HG03280 (cell line): Measurements from ENCODE around the gene CREG2.
A peak's percentile ranks its signal among the peaks of the same experiment; 100 is the strongest.

Source experiments
- ATAC-seq: cut with Tn5 transposase; IDR thresholded peaks from one replicate; pipeline ENCODE4 v1.9.1; 2021; ENCODE audit warnings: mild to moderate bottlenecking, moderate library complexity; ENCODE audit not compliant: unreplicated experiment

The CREG2 gene

DNA sequence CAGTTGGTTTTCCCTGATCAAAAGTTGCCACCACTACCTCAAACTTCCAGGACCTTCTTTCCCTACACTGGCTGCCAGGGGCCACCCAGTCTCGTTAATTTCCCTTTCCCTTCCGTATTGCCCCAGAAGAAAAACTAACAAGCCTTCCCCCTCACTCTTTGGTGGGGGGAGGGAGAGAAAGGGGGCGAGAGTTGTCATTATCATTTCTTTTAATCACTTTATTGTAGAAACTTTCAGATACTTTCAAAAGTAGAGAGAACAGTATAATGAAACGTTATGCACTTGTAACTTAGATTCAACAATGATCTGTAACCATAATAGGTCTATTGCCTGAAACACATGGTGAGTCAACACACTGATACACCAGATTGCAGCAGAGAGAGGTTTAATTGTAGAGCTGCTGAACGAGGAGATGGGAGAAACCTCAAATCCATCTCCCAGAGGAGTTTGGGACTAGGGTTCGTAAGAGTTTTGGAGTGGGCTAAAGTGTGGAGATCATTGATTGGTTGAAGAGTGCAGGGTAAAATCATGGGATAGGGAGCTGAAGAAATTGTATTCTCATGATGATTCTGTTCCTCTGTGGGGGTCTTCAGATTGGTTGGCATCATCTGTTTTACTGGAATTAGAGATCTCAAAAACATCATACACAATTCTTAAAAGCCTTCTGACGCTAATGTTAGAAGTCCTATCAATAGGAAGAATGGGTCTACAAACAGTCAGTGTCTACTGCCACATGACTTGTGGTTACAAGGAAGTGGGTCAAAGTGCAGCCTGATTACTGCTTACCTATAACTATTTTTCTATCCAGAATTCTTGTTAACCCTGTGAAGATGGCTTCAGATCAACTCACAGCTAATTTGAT is 76.2 kb downstream of the CREG2 start:
- no peak for ATAC-seq

- no peak for ATAC-seq
Measured at GRCh38 chr2:101310090-101310833, 77.0 kb downstream of the CREG2 start.

GRCh38 chr2:101308432-101309210 is 78.7 kb downstream of the CREG2 start, which contains the start of gene RNF149:
Gene RNF149 (minus strand): TSS chr2:101308701. CDS start chr2:101308588, 113 bp downstream.
- peak; percentile 61 for ATAC-seq

- peak; percentile 17 for ATAC-seq
Measured at GRCh38 chr2:101307950-101308431, 79.3 kb downstream of the CREG2 start.

GRCh38 chr2:101307503-101307902 is 79.8 kb downstream of the CREG2 start:
- no peak for ATAC-seq

- ATAC-seq: peak; percentile 1
Measured at GRCh38 chr2:101306410-101306809, 80.9 kb downstream of the CREG2 start.

DNA sequence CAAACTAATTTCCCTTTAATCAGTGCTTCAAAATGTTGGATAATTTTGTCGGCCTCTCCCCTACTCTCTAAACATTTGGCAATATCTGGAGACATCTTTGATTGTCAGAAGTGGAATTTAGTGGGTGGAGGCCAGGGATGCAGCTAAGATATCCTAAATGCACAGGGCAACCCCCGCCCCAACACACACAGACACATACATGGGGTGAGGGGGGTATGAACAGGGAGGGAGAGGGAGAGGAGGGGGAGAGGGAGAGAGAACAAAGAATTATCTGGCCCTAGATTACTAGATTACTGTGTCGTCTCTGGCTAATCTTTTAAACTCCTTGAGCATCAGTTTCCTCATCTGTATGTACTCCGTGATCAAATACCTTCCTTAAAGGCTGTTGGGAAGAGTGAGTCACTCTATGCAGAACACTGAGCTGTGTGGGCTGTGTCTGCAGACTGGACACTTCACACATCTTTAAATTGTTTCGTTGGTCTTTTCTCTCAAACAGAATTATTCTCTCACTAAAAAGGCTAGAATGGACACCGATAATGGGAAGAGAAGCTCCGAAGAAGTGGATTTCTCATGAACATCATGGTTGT is 81.7 kb downstream of the CREG2 start:
- ATAC-seq: no peak

DNA sequence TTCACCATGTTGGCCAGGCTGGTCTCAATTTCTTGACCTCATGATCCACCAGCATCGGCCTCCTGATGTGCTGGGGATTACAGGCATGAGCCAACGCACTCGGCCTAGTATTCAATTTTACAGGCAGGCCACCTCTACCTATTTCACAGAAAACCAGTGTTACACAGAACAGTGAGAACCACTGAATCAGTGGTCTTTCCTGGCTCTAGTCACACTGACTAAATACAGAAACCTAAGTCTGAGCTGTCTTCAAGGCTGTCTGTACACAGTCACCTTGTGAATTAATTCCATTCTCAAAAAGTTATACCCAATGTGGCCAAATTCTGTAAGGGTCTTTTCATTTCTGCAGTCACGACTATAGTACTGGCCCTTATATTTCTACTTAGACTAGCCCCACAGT is 82.3 kb downstream of the CREG2 start:
- ATAC-seq: no peak

DNA sequence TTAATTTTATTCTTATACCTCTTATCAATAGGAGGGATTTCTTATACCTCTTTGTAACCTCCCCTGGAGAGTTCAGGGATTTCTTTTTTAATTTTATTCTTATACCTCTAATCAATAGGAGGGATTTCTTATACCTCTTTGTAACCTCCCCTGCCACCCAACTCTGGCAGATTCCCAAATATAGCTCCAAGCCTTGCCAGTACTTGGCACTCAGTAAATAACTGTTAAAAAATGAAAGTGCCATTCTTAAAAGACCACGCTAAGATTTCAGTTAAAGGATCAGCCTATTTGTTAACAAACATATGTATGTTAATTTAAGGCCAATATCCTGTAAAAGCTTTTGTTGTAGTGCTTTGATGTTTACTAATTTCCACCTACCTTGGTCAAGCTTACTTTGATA is 83.6 kb downstream of the CREG2 start:
- ATAC-seq: no peak

- ATAC-seq: no peak
Measured at GRCh38 chr2:101302016-101302415, 85.3 kb downstream of the CREG2 start.

DNA sequence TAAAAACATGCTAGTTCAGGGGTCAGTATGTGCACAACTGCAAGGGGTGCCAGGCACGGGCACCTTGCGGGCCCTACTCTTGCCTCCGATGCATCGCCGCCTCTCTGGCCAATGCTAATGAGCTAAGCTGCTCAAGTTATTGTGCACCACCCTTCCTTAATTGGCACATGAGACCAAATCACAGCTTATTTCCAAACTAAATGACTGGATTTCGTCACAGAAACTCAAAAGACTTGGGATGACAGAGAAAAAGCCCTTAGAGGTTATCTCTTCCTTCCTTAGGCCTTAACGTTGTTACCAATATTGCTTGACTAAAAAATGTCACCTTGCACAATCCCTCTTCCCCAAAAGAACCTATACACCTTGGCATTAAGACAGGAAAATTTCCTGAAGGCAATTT is 86.5 kb downstream of the CREG2 start:
- ATAC-seq: no peak

DNA sequence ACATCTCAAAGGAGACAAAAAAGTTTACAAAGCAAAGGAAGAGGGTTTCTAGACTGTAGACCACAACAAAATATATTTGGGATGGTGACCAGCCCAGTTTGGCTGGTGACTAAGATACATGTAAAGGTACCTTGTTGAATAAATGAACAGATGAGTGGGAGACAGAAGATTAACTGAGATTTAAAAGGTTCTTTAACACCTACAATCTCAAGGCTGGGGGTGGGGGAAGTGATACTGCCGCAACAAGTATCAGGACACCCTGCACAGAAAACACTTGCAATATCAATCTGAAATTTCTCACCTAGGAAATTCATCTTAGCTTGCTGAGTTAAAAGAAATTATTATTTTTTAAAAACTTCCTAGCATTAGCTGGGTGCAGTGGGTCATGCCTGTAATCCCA is 87.1 kb downstream of the CREG2 start:
- ATAC-seq: no peak

DNA sequence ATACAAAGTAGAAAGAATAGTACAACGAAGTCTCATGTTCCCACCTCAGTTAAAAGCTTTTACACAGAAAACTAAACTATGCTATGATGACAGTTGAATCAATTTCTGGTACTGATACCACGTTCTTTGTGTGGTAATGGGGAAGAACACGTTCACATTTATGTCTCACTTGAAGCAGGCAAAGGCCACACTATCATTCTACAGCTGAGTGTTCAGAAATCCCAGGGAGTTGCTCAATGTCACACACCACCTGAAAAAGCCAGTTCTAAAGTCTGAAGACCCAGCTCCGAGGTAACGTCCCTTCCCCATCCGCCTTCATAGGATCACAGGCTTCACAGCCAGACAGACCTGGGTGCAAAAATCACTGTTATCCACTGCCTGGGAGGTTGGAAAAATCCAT is 87.7 kb downstream of the CREG2 start:
- no peak for ATAC-seq

DNA sequence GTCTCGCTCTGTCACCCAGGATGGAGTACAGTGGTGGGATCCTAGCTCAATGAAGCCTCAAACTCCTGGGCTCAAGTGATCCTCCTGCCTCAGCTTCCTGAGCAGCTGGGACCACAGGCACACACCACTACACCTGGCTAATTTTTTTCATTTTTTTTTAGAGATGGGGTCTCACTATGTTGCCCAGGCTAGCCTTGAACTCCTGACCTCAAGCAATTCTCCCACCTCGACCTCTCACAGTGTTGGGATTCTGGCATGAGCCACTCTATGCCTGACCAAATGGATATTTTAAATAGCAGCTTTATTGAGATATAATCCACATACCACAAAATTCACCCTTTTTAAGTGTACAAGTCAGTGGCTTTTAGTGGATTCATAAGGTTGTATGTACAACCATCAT is 89.9 kb downstream of the CREG2 start:
- no peak for ATAC-seq

- ATAC-seq: no peak
Measured at GRCh38 chr2:101296371-101296770, 90.9 kb downstream of the CREG2 start.

DNA sequence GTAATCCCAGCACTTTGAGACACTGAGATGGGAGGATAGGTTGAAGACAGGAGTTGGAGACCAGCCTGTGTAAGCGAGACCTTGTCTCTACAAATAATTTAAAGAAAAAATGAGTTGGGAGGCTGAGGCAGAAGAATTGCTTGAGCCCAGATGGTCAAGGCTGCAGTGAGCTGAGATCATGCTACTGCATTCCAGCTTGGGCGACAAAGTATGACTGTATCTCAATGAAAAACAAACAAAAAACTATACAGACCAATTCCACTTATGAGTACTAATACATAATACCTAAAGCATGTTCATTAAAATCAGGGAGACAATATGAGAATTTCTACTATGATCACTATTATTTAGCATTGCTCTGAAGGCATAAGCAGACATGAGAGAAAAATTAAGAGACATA is 91.4 kb downstream of the CREG2 start:
- ATAC-seq: no peak
